ENCODE measurements around the gene PDYN.

PDYN gene

DNA sequence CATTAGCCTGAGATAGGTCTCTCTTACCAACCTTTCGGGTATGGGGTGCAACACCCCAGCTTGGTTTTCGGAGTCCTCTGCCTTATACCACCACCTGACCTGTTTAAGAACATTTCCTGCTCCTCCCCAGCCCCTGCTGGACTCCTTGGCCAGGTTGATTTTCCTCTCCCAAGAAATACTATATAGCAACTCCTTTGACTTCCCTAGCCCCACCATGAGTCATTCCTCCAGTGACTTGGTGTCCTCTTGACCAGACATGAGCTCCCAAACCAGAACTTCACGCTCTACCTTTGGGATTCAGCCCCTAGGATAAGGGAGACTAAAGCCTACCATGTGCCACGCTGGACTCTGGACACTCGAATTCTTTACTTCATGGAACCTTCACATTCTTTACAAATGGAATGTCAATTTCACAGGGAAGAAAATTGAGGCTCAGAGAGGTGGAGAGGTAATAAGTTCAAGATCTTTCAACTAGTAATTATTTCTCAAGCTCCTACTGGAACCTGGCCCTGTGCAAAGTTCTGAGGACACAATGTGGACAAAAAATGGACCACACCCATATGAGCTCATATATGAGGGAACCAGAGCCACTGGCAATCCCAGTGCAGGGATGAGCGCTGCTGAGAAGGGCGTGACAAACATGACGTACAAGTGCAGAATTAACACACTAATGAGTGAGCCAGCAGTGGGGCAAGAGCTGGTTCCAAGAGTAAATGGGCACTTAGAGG lies 50.4 kb downstream of the PDYN start:
- no peak overlapping the region for H3K4me3 ChIP-seq (ENCODE audit: low read depth, low read length)
- DNase-seq (ENCODE audit: low read depth) = no peak
- TF ChIP-seq, protein P1, sequence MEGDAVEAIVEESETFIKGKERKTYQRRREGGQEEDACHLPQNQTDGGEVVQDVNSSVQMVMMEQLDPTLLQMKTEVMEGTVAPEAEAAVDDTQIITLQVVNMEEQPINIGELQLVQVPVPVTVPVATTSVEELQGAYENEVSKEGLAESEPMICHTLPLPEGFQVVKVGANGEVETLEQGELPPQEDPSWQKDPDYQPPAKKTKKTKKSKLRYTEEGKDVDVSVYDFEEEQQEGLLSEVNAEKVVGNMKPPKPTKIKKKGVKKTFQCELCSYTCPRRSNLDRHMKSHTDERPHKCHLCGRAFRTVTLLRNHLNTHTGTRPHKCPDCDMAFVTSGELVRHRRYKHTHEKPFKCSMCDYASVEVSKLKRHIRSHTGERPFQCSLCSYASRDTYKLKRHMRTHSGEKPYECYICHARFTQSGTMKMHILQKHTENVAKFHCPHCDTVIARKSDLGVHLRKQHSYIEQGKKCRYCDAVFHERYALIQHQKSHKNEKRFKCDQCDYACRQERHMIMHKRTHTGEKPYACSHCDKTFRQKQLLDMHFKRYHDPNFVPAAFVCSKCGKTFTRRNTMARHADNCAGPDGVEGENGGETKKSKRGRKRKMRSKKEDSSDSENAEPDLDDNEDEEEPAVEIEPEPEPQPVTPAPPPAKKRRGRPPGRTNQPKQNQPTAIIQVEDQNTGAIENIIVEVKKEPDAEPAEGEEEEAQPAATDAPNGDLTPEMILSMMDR (IDR thresholded peaks at IDR 0.05; ENCODE audit: control insufficient read depth, extremely low read depth, insufficient read depth) = no peak

DNA sequence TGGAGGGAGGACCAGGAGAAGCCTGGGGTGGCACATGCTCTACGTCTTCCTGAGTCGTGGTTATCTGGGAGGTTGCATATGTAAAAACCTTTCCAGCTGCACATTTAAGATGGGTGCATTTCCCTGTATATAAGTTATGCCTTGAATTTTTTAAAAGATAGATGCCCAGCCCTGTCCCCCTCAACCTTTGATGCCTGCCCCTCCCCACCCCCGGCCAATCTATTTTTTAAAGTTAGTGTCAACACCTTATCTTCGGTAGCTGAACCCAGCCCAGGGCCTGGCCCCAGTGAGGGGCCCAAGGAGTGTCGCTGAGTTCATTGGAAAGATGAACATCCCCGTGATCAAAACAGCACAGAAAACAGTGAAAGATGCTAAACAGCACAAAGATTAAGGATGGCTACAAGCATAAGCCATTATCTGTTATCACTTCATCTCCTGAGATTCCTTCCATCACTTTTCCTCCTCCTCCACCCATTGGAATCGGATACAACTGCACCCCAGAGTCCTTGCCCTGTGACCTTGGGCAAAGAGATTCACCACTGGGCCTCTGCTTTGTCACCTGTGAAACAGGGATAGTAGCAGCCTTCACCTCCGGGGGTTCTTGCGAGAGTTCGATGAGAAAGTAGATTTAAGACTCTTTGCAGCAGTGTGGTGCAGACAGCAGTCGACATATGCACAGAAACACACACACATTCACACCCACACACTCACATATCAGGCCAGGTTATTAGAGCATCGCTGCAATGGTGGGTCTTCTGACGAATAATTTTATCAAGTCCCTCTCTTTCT lies 51.2 kb downstream of the PDYN start:
- TF ChIP-seq, protein P1 (IDR thresholded peaks at IDR 0.05; ENCODE audit: control insufficient read depth, extremely low read depth, insufficient read depth) = no peak
- no peak for DNase-seq (ENCODE audit: low read depth)
- no peak overlapping the region for H3K4me3 ChIP-seq (ENCODE audit: low read depth, low read length)

DNA sequence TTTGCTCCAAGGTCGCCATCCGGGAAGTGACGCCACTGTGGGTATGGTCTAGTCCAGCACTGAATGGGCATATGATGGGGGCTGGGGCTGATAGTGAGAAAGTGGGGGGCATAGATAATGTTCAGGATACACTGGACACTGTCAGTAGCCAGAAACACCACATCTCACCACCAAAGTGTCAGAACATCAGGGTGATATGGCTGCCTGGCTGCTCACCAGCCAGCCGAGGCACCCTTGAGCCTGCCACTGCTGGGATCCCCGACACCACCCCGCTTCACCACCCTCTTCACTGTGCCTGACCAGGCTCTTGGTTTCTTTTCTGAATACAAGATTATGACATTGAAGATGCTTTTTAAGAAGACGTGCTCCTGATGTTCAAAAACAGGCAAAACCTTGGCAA lies 51.8 kb downstream of the PDYN start:
- TF ChIP-seq, protein P1 (IDR thresholded peaks at IDR 0.05; ENCODE audit: control insufficient read depth, extremely low read depth, insufficient read depth) = no peak
- no peak overlapping the region for H3K4me3 ChIP-seq (ENCODE audit: low read depth, low read length)
- no peak for DNase-seq (ENCODE audit: low read depth)

DNA sequence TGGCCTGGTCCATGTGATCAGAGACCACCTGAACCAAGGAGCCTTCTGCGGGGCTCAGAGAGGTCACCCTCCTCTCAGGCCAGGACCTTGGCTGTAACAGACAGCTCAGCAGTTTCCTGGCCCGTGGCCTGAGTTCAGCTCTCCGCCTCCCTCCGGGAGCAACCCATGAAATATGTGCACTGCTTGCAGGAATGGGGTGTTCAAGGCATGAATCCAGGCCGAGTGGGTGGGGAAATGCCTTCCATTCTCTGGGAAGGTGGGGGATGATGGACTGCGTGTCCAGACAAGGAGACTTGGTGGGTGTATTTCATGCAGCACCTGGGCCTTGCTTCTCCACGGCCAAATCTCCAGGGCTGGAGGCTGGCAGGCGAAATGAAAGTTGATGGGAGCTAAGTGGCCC lies 52.6 kb downstream of the PDYN start:
- no peak for DNase-seq (ENCODE audit: low read depth)

DNA sequence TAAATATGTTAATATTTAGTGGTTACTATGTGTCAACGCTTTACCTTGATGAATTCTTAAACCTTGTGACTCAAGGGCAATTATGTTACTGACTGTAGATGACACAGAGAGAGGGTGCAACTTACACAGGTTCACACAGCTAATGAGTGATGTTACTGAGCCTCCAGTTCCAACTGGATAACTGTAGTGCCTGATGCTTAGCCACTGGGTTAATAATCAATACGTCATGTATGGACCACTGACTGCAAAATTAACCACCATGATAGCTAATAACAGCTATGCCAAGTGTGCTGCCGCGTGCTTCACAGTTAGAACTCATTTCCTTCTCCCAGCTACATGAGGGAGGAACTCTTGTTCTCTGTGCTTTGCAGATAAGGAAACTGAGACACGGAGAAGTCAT lies 53.3 kb downstream of the PDYN start:
- no peak overlapping the region for H3K4me3 ChIP-seq (ENCODE audit: low read depth, low read length)
- no peak for DNase-seq (ENCODE audit: low read depth)
- TF ChIP-seq, protein P1 (IDR thresholded peaks at IDR 0.05; ENCODE audit: control insufficient read depth, extremely low read depth, insufficient read depth) = no peak

More for the DNA sequence above, 52.6 kb downstream of the PDYN start:
- TF ChIP-seq, protein P1 (IDR thresholded peaks at IDR 0.05; ENCODE audit: control insufficient read depth, extremely low read depth, insufficient read depth) = no peak
- H3K4me3 ChIP-seq (ENCODE audit: low read depth, low read length) = no peak overlapping the region

DNA sequence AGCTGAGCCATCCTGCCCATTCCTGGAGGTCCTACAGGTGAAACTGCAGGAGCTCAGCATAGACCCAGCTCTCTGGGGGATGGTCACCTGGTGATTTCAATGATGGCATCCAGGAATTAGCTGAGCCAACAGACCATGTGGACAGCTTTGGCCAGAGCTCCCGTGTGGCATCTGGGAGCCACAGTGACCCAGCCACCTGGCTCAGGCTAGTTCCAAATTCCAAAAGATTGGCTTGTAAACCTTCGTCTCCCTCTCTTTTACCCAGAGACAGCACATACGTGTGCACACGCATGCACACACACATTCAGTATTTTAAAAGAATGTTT lies 54.6 kb downstream of the PDYN start:
- no peak for DNase-seq (ENCODE audit: low read depth)
- TF ChIP-seq, protein P1 (IDR thresholded peaks at IDR 0.05; ENCODE audit: control insufficient read depth, extremely low read depth, insufficient read depth) = no peak
- H3K4me3 ChIP-seq (ENCODE audit: low read depth, low read length) = no peak overlapping the region
